ENCODE measurements around the gene GPHN. TPM values are rescaled to one million over a fixed set of nuclear protein-coding genes. Genes with fewer than 3 reads are reported as not detected.

Gene GPHN
- polyA plus RNA-seq, 1 donor (not counting 4 experiments of a cell fraction or from before 2014, with no cell fraction given): 17.6 TPM

- Histone ChIP-seq H3K9me1 (ENCODE audit: control insufficient read depth, extremely low read depth, insufficient read depth, low read length) (peaks cover 2% of the 10 kb centered on the region), H3K79me2 (ENCODE audit: control insufficient read depth, insufficient read depth, low read length) (no peaks in the 10 kb centered on the region), H2AFZ (ENCODE audit: control insufficient read depth, low read length) (no peak overlapping the region), H3K36me3 (ENCODE audit: control insufficient read depth in 2 of 2, extremely low read depth in 1 of 2, insufficient read depth in 2 of 2, low read length in 2 of 2) (no peaks in the 10 kb centered on the region), H4K20me1 (ENCODE audit: control insufficient read depth, extremely low read depth, insufficient read depth, low read length) (no peaks in the 10 kb centered on the region), H3K4me1 (ENCODE audit: control insufficient read depth, extremely low read depth, insufficient read depth, low read length) (peaks cover 12% of the 10 kb centered on the region), H3K9ac (ENCODE audit: control insufficient read depth, extremely low read depth, insufficient read depth, low read length) (no peak overlapping the region), H3K4me3 (ENCODE audit: control insufficient read depth in 2 of 3, extremely low read depth in 1 of 3, insufficient read depth in 2 of 3, low read depth in 1 of 3, low read length in 3 of 3) (no peak overlapping the region), H3K9me3 (ENCODE audit: control insufficient read depth, low read depth, low read length) (no peaks in the 10 kb centered on the region), H3K27me3 (ENCODE audit: control insufficient read depth, extremely low read depth, insufficient read depth, low read length) (no peaks in the 10 kb centered on the region), H3K4me2 (ENCODE audit: control insufficient read depth, extremely low read depth, insufficient read depth, low read depth, low read length) (no peak overlapping the region), H3K27ac (ENCODE audit: control insufficient read depth, insufficient read depth, low read length) (no peak overlapping the region)
- dilution Hi-C loops (cut with MboI; ENCODE audit: extremely low pct_ligation_motif_present, low sequenced_read_pairs): no loop called here
- no peak for FAIRE-seq
- DNase-seq (ENCODE audit: low read depth, low spot score): no peak
- TF ChIP-seq CTCF (optimal IDR thresholded peaks at IDR 0.05 in 1 of 3, IDR thresholded peaks at IDR 0.05 in 1 of 3, conservative IDR thresholded peaks at IDR 0.05 in 1 of 3; ENCODE audit: extremely low read depth in 1 of 3, insufficient read depth in 2 of 3, low read length in 3 of 3): no peak
- TF ChIP-seq EZH2 (IDR thresholded peaks at IDR 0.05; ENCODE audit: low read length): no peak
Observed at GRCh38 chr14:67192366-67192765, 684.4 kb downstream of the GPHN start.

GRCh38 chr14:67195279-67195678 is 687.3 kb downstream of the GPHN start:
- TF ChIP-seq EZH2 (IDR thresholded peaks at IDR 0.05; ENCODE audit: low read length): no peak
- Histone ChIP-seq H3K4me1 (ENCODE audit: control insufficient read depth, extremely low read depth, insufficient read depth, low read length) (no peaks in the 10 kb centered on the region), H3K9me3 (ENCODE audit: control insufficient read depth, low read depth, low read length) (no peaks in the 10 kb centered on the region), H3K4me3 (ENCODE audit: control insufficient read depth in 2 of 3, extremely low read depth in 1 of 3, insufficient read depth in 2 of 3, low read depth in 1 of 3, low read length in 3 of 3) (no peak overlapping the region), H3K27me3 (ENCODE audit: control insufficient read depth, extremely low read depth, insufficient read depth, low read length) (no peaks in the 10 kb centered on the region), H4K20me1 (ENCODE audit: control insufficient read depth, extremely low read depth, insufficient read depth, low read length) (no peaks in the 10 kb centered on the region), H3K36me3 (ENCODE audit: control insufficient read depth in 2 of 2, extremely low read depth in 1 of 2, insufficient read depth in 2 of 2, low read length in 2 of 2) (no peaks in the 10 kb centered on the region), H3K9me1 (ENCODE audit: control insufficient read depth, extremely low read depth, insufficient read depth, low read length) (no peaks in the 10 kb centered on the region), H3K27ac (ENCODE audit: control insufficient read depth, insufficient read depth, low read length) (no peak overlapping the region), H3K9ac (ENCODE audit: control insufficient read depth, extremely low read depth, insufficient read depth, low read length) (no peak overlapping the region), H3K4me2 (ENCODE audit: control insufficient read depth, extremely low read depth, insufficient read depth, low read depth, low read length) (no peak overlapping the region), H2AFZ (ENCODE audit: control insufficient read depth, low read length) (no peak overlapping the region), H3K79me2 (ENCODE audit: control insufficient read depth, insufficient read depth, low read length) (no peaks in the 10 kb centered on the region)
- FAIRE-seq (no peak), DNase-seq (ENCODE audit: low read depth, low spot score) (no peak)
- dilution Hi-C loops (cut with MboI; ENCODE audit: extremely low pct_ligation_motif_present, low sequenced_read_pairs): no loop called here

GRCh38 chr14:67199016-67199415 is 691.1 kb downstream of the GPHN start:
- H3K9me3 ChIP-seq (ENCODE audit: control insufficient read depth, low read depth, low read length): no peaks in the 10 kb centered on the region
- no peak for FAIRE-seq
- no peak for DNase-seq (ENCODE audit: low read depth, low spot score)
- H3K79me2 ChIP-seq (ENCODE audit: control insufficient read depth, insufficient read depth, low read length): no peaks in the 10 kb centered on the region
- no peaks in the 10 kb centered on the region for H3K36me3 ChIP-seq (ENCODE audit: control insufficient read depth in 2 of 2, extremely low read depth in 1 of 2, insufficient read depth in 2 of 2, low read length in 2 of 2)
- H3K4me3 ChIP-seq (ENCODE audit: control insufficient read depth in 2 of 3, extremely low read depth in 1 of 3, insufficient read depth in 2 of 3, low read depth in 1 of 3, low read length in 3 of 3): no peak overlapping the region
- no peak overlapping the region for H2AFZ ChIP-seq (ENCODE audit: control insufficient read depth, low read length)
- no peak overlapping the region for H3K9ac ChIP-seq (ENCODE audit: control insufficient read depth, extremely low read depth, insufficient read depth, low read length)
- H3K9me1 ChIP-seq (ENCODE audit: control insufficient read depth, extremely low read depth, insufficient read depth, low read length): no peaks in the 10 kb centered on the region
- H4K20me1 ChIP-seq (ENCODE audit: control insufficient read depth, extremely low read depth, insufficient read depth, low read length): no peaks in the 10 kb centered on the region
- TF ChIP-seq CTCF (optimal IDR thresholded peaks at IDR 0.05 in 1 of 3, IDR thresholded peaks at IDR 0.05 in 1 of 3, conservative IDR thresholded peaks at IDR 0.05 in 1 of 3; ENCODE audit: extremely low read depth in 1 of 3, insufficient read depth in 2 of 3, low read length in 3 of 3) (no peak), EZH2 (IDR thresholded peaks at IDR 0.05; ENCODE audit: low read length) (no peak)
- dilution Hi-C loops (cut with MboI; ENCODE audit: extremely low pct_ligation_motif_present, low sequenced_read_pairs): no loop called here
- no peaks in the 10 kb centered on the region for H3K27me3 ChIP-seq (ENCODE audit: control insufficient read depth, extremely low read depth, insufficient read depth, low read length)
- no peaks in the 10 kb centered on the region for H3K4me1 ChIP-seq (ENCODE audit: control insufficient read depth, extremely low read depth, insufficient read depth, low read length)
- H3K27ac ChIP-seq (ENCODE audit: control insufficient read depth, insufficient read depth, low read length): no peak overlapping the region
- no peak overlapping the region for H3K4me2 ChIP-seq (ENCODE audit: control insufficient read depth, extremely low read depth, insufficient read depth, low read depth, low read length)
